NCI-H146 treated with DMSO at 0.1 percent for 48 hours (cell line): ENCODE results near the gene OSTM1.
"Not testable (repeated sequence)": the region's sequence is repeated elsewhere in the genome, so short reads cannot be mapped to it uniquely, and the experiment has no call there.

Experiments
- DNase-seq: peaks from one replicate; lab custom pipeline; 2025; ENCODE audit not compliant: unreplicated experiment; lab: John Stamatoyannopoulos, UW

Gene OSTM1

GRCh38 chr6:108024427-108025073 lies 50.0 kb downstream of the OSTM1 start:
- no peak for DNase-seq

GRCh38 chr6:108020472-108021116 lies 53.9 kb downstream of the OSTM1 start:
- DNase-seq: no peak

GRCh38 chr6:108016283-108016682 lies 58.3 kb downstream of the OSTM1 start:
- not testable (repeated sequence) for DNase-seq

GRCh38 chr6:108013787-108014439 lies 60.6 kb downstream of the OSTM1 start:
- DNase-seq: no peak

- no peak for DNase-seq
Measured at GRCh38 chr6:108009894-108010293, 64.6 kb downstream of the OSTM1 start.

GRCh38 chr6:108009258-108009657 lies 65.3 kb downstream of the OSTM1 start:
- DNase-seq: not testable (repeated sequence)

GRCh38 chr6:108008363-108008762 lies 66.2 kb downstream of the OSTM1 start:
- DNase-seq: no peak

GRCh38 chr6:108005961-108006360 lies 68.6 kb downstream of the OSTM1 start:
- DNase-seq: no peak

- no peak for DNase-seq
Measured at GRCh38 chr6:108004861-108005260, 69.7 kb downstream of the OSTM1 start.

GRCh38 chr6:108002365-108003221 lies 71.9 kb downstream of the OSTM1 start:
- peak; percentile 83 for DNase-seq

- no peak for DNase-seq
Measured at GRCh38 chr6:108001696-108002231, 72.8 kb downstream of the OSTM1 start.

- not testable (repeated sequence) for DNase-seq
Measured at GRCh38 chr6:108000259-108000658, 74.3 kb downstream of the OSTM1 start.

GRCh38 chr6:107999341-107999740 lies 75.2 kb downstream of the OSTM1 start:
- no peak for DNase-seq

GRCh38 chr6:107991772-107992550 lies 82.6 kb downstream of the OSTM1 start:
- no peak for DNase-seq
